ENCODE measurements around the gene DNAJC25. TPM values are rescaled to one million over a fixed set of nuclear protein-coding genes. Genes with fewer than 3 reads are reported as not detected.

Gene DNAJC25
- total RNA-seq = 18.7 and 19.8 TPM in 2 replicates

DNA sequence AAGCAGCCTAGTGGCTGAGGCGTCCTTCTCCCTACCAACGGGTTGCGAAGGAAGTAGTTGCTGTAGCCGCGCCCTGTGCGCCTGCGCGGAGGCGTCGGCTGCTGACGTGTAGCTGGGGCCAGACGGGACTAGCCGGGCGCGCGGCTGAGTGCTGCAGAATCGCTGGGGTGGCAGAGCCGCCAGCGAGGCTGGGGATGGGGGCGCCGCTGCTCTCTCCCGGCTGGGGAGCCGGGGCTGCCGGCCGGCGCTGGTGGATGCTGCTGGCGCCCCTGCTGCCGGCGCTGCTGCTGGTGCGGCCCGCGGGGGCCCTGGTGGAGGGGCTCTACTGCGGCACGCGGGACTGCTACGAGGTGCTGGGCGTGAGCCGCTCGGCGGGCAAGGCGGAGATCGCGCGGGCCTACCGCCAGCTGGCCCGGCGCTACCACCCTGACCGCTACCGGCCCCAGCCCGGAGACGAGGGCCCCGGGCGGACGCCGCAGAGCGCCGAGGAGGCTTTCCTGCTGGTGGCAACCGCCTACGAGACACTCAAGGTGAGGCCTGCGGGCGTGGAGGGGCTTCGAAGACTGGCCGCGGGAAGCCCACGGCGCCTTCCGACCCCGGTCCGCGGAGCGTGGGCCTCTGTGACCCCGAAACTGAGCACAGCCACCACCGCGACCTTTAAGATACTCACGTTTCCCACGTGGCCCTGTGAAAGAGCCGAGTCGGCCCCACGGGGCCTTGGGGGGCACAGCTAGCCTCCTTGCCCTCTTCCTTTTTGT, at the start of gene DNAJC25:
Gene DNAJC25 (plus strand): TSS at position 121 of the 758 bp plus-strand sequence. CDS start 74 bp downstream, at position 195.

DNA sequence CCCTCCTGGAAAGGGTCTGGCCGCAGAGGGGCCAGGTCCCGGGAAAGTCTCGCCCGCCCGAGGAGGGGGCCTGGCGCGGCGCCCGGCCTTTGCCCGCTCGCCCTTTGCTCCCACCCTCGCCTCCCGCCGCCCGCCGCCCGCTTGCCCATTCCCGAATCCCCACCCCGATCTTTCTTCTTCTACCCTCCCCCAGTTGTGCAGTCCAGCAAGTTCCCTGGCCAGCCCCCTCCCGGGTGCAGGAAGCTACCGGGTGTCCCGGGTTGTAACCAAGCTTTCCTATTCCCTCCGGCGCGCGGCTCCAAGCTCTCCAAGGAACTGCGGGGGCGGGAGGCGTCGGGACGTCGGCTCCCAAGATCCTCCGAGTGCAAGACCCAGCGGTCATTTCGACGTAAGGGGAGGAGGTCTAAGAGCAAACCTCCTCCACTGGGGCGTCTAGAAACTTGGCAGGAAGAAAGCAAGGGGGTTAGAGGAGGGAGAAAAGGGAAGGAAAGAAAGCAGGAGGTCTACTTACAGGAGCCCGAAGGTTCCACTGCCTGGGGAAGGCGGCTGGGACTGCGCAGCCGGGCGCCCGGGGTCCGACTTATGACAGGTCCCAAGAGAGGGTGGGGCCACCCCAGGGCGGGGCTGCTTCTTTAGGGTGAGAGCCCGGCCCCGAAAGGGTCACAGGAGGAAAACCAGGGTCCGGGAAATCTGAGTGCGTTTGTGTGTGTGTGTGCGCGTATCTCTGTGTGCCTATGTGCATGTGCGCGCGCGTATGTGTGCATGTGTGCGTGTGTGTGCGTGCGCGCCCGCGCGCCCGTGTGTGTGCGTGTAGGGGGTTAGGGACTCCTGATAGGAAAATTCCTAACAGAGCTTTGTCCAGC, 31.8 kb upstream of the DNAJC25 start, which contains the start of gene PTGR1:
Gene PTGR1 (minus strand): TSS at position 556 of the 863 bp plus-strand sequence. CDS start 2,225 bp downstream, outside the sequence.

GRCh38 chr9:111661150-111661801, 30.1 kb downstream of the DNAJC25 start, which contains the start of gene GNG10:
TSS of gene GNG10 (plus strand) at chr9:111661605. CDS start at chr9:111661635, 30 bp downstream.

Other genes with a start within 250 kb of the DNAJC25 start
- gene ECPAS, start 147.0 kb upstream of the DNAJC25 start, total RNA-seq = 125 and 134 TPM in 2 replicates
- 6.1 and 6.5 TPM in 2 replicates for gene ZNF483, start 106.2 kb upstream of the DNAJC25 start, total RNA-seq
- gene PTGR1, start 31.7 kb upstream of the DNAJC25 start, total RNA-seq = 109 and 116 TPM in 2 replicates
- 112 and 130 TPM in 2 replicates for gene GNG10, start 30.3 kb downstream of the DNAJC25 start, total RNA-seq
- 0.11 and 0.13 TPM in 2 replicates for gene SHOC1, start 163.6 kb downstream of the DNAJC25 start, total RNA-seq